HEK293 (cell line): ENCODE measurements around the gene S100A12.

Experiments used
- CTCF ChIA-PET: fragments of 350-600 bp; formaldehyde crosslinking; extraction: SDS; loops from one replicate; lab custom pipeline; 2021; ENCODE audit warnings: antibody characterized with exemption; lab: Yijun Ruan, JAX
- POLR2A ChIA-PET: fragments of 300-600 bp; formaldehyde crosslinking; extraction: SDS; loops from one replicate; lab custom pipeline; 2020; ENCODE audit warnings: antibody characterized with exemption, inconsistent platforms; lab: Yijun Ruan, JAX
- H3K27ac ChIP-seq: fragments of 200-500 bp; sonication (Bioruptor generic); 2 replicates; pipeline ENCODE4 v1.5.1; 2014; ENCODE audit warnings: low read depth, low read length, control low read depth, inconsistent platforms; ENCODE audit errors: extremely low read depth
- H3K36me3 ChIP-seq, 2 experiments: fragments of 200-500 bp in 1 of 2; sonication (Bioruptor generic) in 1 of 2; 1 replicate in 1 of 2; 2 replicates in 1 of 2; pipeline ENCODE4 v1.5.1; 2014 to 2017; ENCODE audit warnings: inconsistent platforms in 2 of 2, low read length in 2 of 2; ENCODE audit not compliant: control insufficient read depth in 2 of 2, insufficient read depth in 1 of 2
- H3K4me1 ChIP-seq: fragments of 200-500 bp; sonication (Bioruptor generic); 2 replicates; pipeline ENCODE4 v1.5.1; 2014; ENCODE audit warnings: mild to moderate bottlenecking, low read length, inconsistent platforms; ENCODE audit not compliant: control insufficient read depth, insufficient read depth
- H3K4me3 ChIP-seq: 2 replicates; pipeline ENCODE4 v1.5.1; 2011; ENCODE audit warnings: low read depth, mild to moderate bottlenecking, control low read depth, low read length, moderate library complexity
- H3K9me3 ChIP-seq: fragments of 200-500 bp; sonication (Bioruptor generic); 2 replicates; pipeline ENCODE4 v1.5.1; 2014; ENCODE audit warnings: low read depth, low read length, inconsistent platforms; ENCODE audit not compliant: control insufficient read depth, insufficient read depth
- EGR2 ChIP-seq: fragments of 450-650 bp; formaldehyde crosslinking; IDR thresholded peaks from 2 replicates; pipeline ENCODE4 v1.5.1; 2016; ENCODE audit warnings: low read depth, missing biosample characterization, missing genetic modification characterization
- KLF16 ChIP-seq: fragments of 450-650 bp; formaldehyde crosslinking; IDR thresholded peaks from 2 replicates; pipeline ENCODE4 v1.5.1; 2017; ENCODE audit warnings: missing biosample characterization, missing genetic modification characterization
- PRDM1 ChIP-seq: fragments of 450-650 bp; formaldehyde crosslinking; IDR thresholded peaks from 2 replicates; pipeline ENCODE4; 2016; ENCODE audit warnings: missing biosample characterization, missing genetic modification characterization
- SCRT1 ChIP-seq: fragments of 450-650 bp; formaldehyde crosslinking; IDR thresholded peaks from 2 replicates; pipeline ENCODE4 v1.5.1; 2016; ENCODE audit warnings: missing biosample characterization, missing genetic modification characterization, borderline replicate concordance
- WT1 ChIP-seq: fragments of 450-650 bp; formaldehyde crosslinking; IDR thresholded peaks from 2 replicates; pipeline ENCODE4 v1.5.1; 2016; ENCODE audit warnings: missing biosample characterization, missing genetic modification characterization
- ZBTB8A ChIP-seq: fragments of 450-650 bp; formaldehyde crosslinking; IDR thresholded peaks from 2 replicates; pipeline ENCODE4 v1.5.1; 2016; ENCODE audit warnings: missing biosample characterization, missing genetic modification characterization
- ZNF184 ChIP-seq: fragments of 450-650 bp; IDR thresholded peaks from 2 replicates; pipeline ENCODE4 v1.5.1; 2018; ENCODE audit warnings: missing biosample characterization, mild to moderate bottlenecking, missing genetic modification characterization
- ZNF223 ChIP-seq: fragments of 450-650 bp; formaldehyde crosslinking; IDR thresholded peaks from 2 replicates; pipeline ENCODE4 v1.5.1; 2016; ENCODE audit warnings: missing biosample characterization, missing genetic modification characterization
- ZNF266 ChIP-seq: fragments of 450-650 bp; formaldehyde crosslinking; IDR thresholded peaks from 2 replicates; pipeline ENCODE4 v1.5.1; 2016; ENCODE audit warnings: missing biosample characterization, missing genetic modification characterization, low read depth
- ZNF324 ChIP-seq: fragments of 450-650 bp; formaldehyde crosslinking; IDR thresholded peaks from 2 replicates; pipeline ENCODE4 v1.5.1; 2016; ENCODE audit warnings: missing biosample characterization, missing genetic modification characterization
- ZNF37A ChIP-seq: fragments of 450-650 bp; IDR thresholded peaks from 2 replicates; pipeline ENCODE4 v1.5.1; 2018; ENCODE audit warnings: missing biosample characterization, missing genetic modification characterization
- ZNF394 ChIP-seq: fragments of 450-650 bp; formaldehyde crosslinking; IDR thresholded peaks from 2 replicates; pipeline ENCODE4 v1.5.1; 2016; ENCODE audit warnings: missing biosample characterization, missing genetic modification characterization, mild to moderate bottlenecking, moderate library complexity, borderline replicate concordance
- ZNF423 ChIP-seq: fragments of 450-650 bp; formaldehyde crosslinking; IDR thresholded peaks from 2 replicates; pipeline ENCODE4 v1.5.1; 2016; ENCODE audit warnings: missing biosample characterization, missing genetic modification characterization
- ZNF473 ChIP-seq: fragments of 450-650 bp; formaldehyde crosslinking; IDR thresholded peaks from 2 replicates; pipeline ENCODE4 v1.5.1; 2017; ENCODE audit warnings: missing biosample characterization, missing genetic modification characterization
- ZNF48 ChIP-seq: fragments of 450-650 bp; formaldehyde crosslinking; IDR thresholded peaks from 2 replicates; pipeline ENCODE4 v1.5.1; 2016; ENCODE audit warnings: missing biosample characterization, missing genetic modification characterization
- ZSCAN23 ChIP-seq: fragments of 450-650 bp; formaldehyde crosslinking; IDR thresholded peaks from 2 replicates; pipeline ENCODE4 v1.5.1; 2016; ENCODE audit warnings: missing biosample characterization, missing genetic modification characterization
- TF ChIP-seq, protein P1 (sequence below): fragments of 450-650 bp; formaldehyde crosslinking; IDR thresholded peaks from 2 replicates; pipeline ENCODE4 v1.5.0; 2017; ENCODE audit warnings: missing biosample characterization, missing genetic modification characterization, borderline replicate concordance
- TF ChIP-seq, protein P2 (sequence below): fragments of 450-650 bp; formaldehyde crosslinking; IDR thresholded peaks from 2 replicates; pipeline ENCODE4 v1.5.1; 2016; ENCODE audit warnings: missing biosample characterization, missing genetic modification characterization, borderline replicate concordance
- TF ChIP-seq, protein P3 (sequence below): fragments of 450-650 bp; formaldehyde crosslinking; IDR thresholded peaks from 2 replicates; pipeline ENCODE4 v1.5.1; 2017; ENCODE audit warnings: missing biosample characterization, missing genetic modification characterization
- TF ChIP-seq, protein P4 (sequence below): fragments of 450-650 bp; formaldehyde crosslinking; IDR thresholded peaks from 2 replicates; pipeline ENCODE4 v1.5.1; 2016; ENCODE audit warnings: missing biosample characterization, missing genetic modification characterization
- TF ChIP-seq, protein P5 (sequence below): fragments of 450-650 bp; formaldehyde crosslinking; IDR thresholded peaks from 2 replicates; pipeline ENCODE4 v1.5.1; 2016; ENCODE audit warnings: missing biosample characterization, missing genetic modification characterization

The S100A12 gene

DNA sequence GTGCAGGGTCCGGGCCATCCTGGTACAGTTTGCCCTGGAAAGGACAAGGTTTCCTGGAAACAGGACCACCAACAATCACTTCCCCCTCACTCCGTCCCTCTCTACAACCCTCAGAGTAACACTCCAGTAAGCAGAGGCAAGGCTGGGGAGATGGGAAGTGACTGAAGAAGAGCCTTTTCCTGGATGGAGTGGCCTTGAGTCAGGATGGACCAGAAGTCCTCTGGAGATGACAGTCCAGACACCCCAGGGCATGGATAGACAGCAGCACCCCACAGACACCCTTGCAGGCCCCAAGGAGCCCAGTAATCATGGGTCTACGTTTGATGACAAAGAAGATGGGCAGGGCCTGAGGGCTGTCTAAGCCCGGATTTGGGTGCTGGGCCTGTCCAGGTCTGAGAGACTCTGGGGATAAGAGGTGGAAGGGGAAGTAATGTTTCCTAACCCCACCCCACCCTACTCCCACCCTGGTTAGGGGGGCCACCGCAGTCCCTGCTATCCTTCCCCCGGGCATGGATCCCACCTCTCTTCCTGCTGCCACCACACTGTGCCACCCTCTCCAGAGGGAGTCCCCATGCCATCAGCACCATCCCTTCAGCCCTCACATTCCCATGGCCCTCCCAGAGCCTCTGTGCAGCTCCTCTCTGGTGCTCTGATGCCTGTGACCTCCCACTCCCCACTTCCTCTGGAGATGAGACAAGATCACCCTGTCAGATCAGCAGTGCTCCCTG lies 22.7 kb upstream of the S100A12 start:
- no peaks in the 10 kb centered on the region for H3K36me3 ChIP-seq
- H3K27ac ChIP-seq: no peak overlapping the region
- no peaks in the 10 kb centered on the region for H3K4me1 ChIP-seq
- no peak for TF ChIP-seq ZBTB8A (tag by site-specific recombination)
- TF ChIP-seq, protein P1, sequence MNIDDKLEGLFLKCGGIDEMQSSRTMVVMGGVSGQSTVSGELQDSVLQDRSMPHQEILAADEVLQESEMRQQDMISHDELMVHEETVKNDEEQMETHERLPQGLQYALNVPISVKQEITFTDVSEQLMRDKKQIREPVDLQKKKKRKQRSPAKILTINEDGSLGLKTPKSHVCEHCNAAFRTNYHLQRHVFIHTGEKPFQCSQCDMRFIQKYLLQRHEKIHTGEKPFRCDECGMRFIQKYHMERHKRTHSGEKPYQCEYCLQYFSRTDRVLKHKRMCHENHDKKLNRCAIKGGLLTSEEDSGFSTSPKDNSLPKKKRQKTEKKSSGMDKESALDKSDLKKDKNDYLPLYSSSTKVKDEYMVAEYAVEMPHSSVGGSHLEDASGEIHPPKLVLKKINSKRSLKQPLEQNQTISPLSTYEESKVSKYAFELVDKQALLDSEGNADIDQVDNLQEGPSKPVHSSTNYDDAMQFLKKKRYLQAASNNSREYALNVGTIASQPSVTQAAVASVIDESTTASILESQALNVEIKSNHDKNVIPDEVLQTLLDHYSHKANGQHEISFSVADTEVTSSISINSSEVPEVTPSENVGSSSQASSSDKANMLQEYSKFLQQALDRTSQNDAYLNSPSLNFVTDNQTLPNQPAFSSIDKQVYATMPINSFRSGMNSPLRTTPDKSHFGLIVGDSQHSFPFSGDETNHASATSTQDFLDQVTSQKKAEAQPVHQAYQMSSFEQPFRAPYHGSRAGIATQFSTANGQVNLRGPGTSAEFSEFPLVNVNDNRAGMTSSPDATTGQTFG (tag by site-specific recombination): no peak
- TF ChIP-seq, protein P2, sequence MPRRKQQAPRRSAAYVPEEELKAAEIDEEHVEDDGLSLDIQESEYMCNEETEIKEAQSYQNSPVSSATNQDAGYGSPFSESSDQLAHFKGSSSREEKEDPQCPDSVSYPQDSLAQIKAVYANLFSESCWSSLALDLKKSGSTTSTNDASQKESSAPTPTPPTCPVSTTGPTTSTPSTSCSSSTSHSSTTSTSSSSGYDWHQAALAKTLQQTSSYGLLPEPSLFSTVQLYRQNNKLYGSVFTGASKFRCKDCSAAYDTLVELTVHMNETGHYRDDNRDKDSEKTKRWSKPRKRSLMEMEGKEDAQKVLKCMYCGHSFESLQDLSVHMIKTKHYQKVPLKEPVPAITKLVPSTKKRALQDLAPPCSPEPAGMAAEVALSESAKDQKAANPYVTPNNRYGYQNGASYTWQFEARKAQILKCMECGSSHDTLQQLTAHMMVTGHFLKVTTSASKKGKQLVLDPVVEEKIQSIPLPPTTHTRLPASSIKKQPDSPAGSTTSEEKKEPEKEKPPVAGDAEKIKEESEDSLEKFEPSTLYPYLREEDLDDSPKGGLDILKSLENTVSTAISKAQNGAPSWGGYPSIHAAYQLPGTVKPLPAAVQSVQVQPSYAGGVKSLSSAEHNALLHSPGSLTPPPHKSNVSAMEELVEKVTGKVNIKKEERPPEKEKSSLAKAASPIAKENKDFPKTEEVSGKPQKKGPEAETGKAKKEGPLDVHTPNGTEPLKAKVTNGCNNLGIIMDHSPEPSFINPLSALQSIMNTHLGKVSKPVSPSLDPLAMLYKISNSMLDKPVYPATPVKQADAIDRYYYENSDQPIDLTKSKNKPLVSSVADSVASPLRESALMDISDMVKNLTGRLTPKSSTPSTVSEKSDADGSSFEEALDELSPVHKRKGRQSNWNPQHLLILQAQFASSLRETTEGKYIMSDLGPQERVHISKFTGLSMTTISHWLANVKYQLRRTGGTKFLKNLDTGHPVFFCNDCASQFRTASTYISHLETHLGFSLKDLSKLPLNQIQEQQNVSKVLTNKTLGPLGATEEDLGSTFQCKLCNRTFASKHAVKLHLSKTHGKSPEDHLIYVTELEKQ: no peak
- no peak for TF ChIP-seq ZNF423 (tag by site-specific recombination)
- TF ChIP-seq, protein P3, sequence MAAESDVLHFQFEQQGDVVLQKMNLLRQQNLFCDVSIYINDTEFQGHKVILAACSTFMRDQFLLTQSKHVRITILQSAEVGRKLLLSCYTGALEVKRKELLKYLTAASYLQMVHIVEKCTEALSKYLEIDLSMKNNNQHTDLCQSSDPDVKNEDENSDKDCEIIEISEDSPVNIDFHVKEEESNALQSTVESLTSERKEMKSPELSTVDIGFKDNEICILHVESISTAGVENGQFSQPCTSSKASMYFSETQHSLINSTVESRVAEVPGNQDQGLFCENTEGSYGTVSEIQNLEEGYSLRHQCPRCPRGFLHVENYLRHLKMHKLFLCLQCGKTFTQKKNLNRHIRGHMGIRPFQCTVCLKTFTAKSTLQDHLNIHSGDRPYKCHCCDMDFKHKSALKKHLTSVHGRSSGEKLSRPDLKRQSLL (tag by site-specific recombination): no peak
- no peak for TF ChIP-seq EGR2 (tag by site-specific recombination)
- no peak for TF ChIP-seq ZNF37A (tag by site-specific recombination)
- TF ChIP-seq SCRT1: no peak
- TF ChIP-seq WT1: no peak
- TF ChIP-seq PRDM1 (tag by site-specific recombination): no peak
- TF ChIP-seq ZNF394 (tag by site-specific recombination): no peak
- TF ChIP-seq ZNF223 (tag by site-specific recombination): no peak
- no peak for TF ChIP-seq ZNF473 (tag by site-specific recombination)
- TF ChIP-seq ZNF184: no peak
- TF ChIP-seq ZNF266 (tag by site-specific recombination): no peak
- TF ChIP-seq ZNF48 (tag by site-specific recombination): no peak
- TF ChIP-seq, all 188 proteins: peak for 0
- CTCF ChIA-PET: no interaction called here
- Histone ChIP-seq H3K9me3 (no peaks in the 10 kb centered on the region), H3K4me3 (no peak overlapping the region)
- POLR2A ChIA-PET: no interaction called here

DNA sequence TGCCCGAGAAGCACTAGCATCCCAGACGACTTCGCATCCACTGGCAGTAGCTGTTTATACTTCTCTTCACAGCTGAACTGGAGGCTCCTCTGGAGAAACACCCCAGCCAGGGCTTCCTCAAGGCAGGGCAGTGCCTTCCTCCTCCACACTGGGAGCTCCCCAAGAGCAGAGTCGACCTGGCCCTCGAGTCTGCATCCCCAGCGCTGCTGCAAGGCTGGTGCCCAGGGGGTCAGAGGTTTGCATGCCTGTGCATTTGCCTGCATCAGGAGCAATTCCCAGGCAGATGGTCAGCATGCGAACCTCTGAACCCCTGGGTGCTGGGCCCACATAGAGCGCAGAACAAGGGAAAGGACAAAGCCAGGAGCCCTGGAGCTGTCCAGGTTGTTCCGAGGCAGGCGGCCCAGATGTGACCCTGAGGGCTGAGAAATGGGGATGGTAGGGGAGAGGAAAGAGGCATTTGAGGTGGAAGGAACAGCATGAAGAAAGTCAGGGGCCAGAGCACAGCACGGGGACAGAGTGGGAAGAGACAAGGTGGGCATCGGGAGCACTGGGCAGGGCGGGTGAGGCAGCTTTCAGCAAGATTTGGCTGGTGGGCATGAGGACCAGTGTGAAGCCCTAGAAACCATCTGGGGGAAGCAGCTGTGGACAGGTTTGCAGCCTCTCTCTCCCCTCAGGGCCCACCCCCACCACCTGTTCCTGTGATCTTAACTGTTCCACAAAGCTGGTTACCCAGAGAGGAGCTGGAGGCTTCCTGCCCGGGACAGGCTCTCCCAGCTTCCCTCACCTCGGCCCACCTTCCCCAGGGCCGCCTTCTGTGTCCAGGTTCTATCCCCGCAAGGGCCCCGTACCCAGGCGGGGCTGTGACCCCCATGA lies 21.9 kb upstream of the S100A12 start:
- no peak overlapping the region for H3K27ac ChIP-seq
- H3K36me3 ChIP-seq: no peaks in the 10 kb centered on the region
- H3K9me3 ChIP-seq: no peaks in the 10 kb centered on the region
- TF ChIP-seq EGR2 (tag by site-specific recombination): no peak
- TF ChIP-seq, protein P4, sequence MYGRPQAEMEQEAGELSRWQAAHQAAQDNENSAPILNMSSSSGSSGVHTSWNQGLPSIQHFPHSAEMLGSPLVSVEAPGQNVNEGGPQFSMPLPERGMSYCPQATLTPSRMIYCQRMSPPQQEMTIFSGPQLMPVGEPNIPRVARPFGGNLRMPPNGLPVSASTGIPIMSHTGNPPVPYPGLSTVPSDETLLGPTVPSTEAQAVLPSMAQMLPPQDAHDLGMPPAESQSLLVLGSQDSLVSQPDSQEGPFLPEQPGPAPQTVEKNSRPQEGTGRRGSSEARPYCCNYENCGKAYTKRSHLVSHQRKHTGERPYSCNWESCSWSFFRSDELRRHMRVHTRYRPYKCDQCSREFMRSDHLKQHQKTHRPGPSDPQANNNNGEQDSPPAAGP (tag by site-specific recombination): no peak
- TF ChIP-seq ZNF324 (tag by site-specific recombination): no peak
- no peak for TF ChIP-seq ZSCAN23 (tag by site-specific recombination)
- no peak for TF ChIP-seq KLF16 (tag by site-specific recombination)
- TF ChIP-seq, protein P5, sequence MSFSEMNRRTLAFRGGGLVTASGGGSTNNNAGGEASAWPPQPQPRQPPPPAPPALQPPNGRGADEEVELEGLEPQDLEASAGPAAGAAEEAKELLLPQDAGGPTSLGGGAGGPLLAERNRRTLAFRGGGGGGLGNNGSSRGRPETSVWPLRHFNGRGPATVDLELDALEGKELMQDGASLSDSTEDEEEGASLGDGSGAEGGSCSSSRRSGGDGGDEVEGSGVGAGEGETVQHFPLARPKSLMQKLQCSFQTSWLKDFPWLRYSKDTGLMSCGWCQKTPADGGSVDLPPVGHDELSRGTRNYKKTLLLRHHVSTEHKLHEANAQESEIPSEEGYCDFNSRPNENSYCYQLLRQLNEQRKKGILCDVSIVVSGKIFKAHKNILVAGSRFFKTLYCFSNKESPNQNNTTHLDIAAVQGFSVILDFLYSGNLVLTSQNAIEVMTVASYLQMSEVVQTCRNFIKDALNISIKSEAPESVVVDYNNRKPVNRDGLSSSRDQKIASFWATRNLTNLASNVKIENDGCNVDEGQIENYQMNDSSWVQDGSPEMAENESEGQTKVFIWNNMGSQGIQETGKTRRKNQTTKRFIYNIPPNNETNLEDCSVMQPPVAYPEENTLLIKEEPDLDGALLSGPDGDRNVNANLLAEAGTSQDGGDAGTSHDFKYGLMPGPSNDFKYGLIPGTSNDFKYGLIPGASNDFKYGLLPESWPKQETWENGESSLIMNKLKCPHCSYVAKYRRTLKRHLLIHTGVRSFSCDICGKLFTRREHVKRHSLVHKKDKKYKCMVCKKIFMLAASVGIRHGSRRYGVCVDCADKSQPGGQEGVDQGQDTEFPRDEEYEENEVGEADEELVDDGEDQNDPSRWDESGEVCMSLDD (tag by site-specific recombination): no peak
- TF ChIP-seq PRDM1 (tag by site-specific recombination): no peak
- CTCF ChIA-PET: interaction anchor here (0.9 to 2.8 kb wide), 2 partner anchors 42 to 69 kb away, joined by 3 to 9 read pairs; no protein-coding TSS in a partner anchor
- no peak overlapping the region for H3K4me3 ChIP-seq
- no peaks in the 10 kb centered on the region for H3K4me1 ChIP-seq
- POLR2A ChIA-PET: no interaction called here
